Measurements from ENCODE around the gene RRP9. TPM values are rescaled to one million over a fixed set of nuclear protein-coding genes. Genes with fewer than 3 reads are reported as not detected.
"Not testable (repeated sequence)": the region's sequence is repeated elsewhere in the genome, so short reads cannot be mapped to it uniquely, and the experiment has no call there.

Gene RRP9, protein sequence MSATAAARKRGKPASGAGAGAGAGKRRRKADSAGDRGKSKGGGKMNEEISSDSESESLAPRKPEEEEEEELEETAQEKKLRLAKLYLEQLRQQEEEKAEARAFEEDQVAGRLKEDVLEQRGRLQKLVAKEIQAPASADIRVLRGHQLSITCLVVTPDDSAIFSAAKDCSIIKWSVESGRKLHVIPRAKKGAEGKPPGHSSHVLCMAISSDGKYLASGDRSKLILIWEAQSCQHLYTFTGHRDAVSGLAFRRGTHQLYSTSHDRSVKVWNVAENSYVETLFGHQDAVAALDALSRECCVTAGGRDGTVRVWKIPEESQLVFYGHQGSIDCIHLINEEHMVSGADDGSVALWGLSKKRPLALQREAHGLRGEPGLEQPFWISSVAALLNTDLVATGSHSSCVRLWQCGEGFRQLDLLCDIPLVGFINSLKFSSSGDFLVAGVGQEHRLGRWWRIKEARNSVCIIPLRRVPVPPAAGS
- total RNA-seq, result 10 to 100 TPM; 13.4 to 39.8 (median 19.3) TPM
- polyA plus RNA-seq, result 10 to 100 TPM; 25.1 to 37.1 (median 32.7) TPM
- long read RNA-seq, donor 1, transcript RRP9-201 (15 exons, 1,578 nt), result major isoform, 6 of 6 reads
- long read RNA-seq, donor 1, partial matches to known transcripts, result 0 of 6 reads
- long read RNA-seq, donor 1, other reads (novel, unspliced or antisense), result 0 of 6 reads
- long read RNA-seq, donor 2, transcript RRP9-201 (15 exons, 1,578 nt), result major isoform, 6 of 6 reads
- long read RNA-seq, donor 2, partial matches to known transcripts, result 0 of 6 reads
- long read RNA-seq, donor 2, other reads (novel, unspliced or antisense), result 0 of 6 reads
- long read RNA-seq, donor 3, transcript RRP9-201 (15 exons, 1,578 nt), result major isoform, 5 of 5 reads
- long read RNA-seq, donor 3, partial matches to known transcripts, result 0 of 5 reads
- long read RNA-seq, donor 3, other reads (novel, unspliced or antisense), result 0 of 5 reads
- long read RNA-seq, donor 4, transcript RRP9-201 (15 exons, 1,578 nt), result major isoform, 10 of 14 reads
- long read RNA-seq, donor 4, partial matches to known transcripts, result 0 of 14 reads
- long read RNA-seq, donor 4, other reads (novel, unspliced or antisense), result 4 of 14 reads
- long read RNA-seq, donor 5, transcript RRP9-201 (15 exons, 1,578 nt), result major isoform, 48 of 60 reads
- long read RNA-seq, donor 5, partial matches to known transcripts, result 2 of 60 reads
- long read RNA-seq, donor 5, other reads (novel, unspliced or antisense), result 10 of 60 reads
- long read RNA-seq, donor 6, transcript RRP9-201 (15 exons, 1,578 nt), result major isoform, 17 of 25 reads
- long read RNA-seq, donor 6, partial matches to known transcripts, result 3 of 25 reads
- long read RNA-seq, donor 6, other reads (novel, unspliced or antisense), result 5 of 25 reads
- long read RNA-seq, donor 7, partial matches to known transcripts, result 0 of 2 reads
- long read RNA-seq, donor 7, other reads (novel, unspliced or antisense), result 0 of 2 reads
- long read RNA-seq, donor 8, partial matches to known transcripts, result 0 of 2 reads
- long read RNA-seq, donor 8, other reads (novel, unspliced or antisense), result 0 of 2 reads
- long read RNA-seq, donor 9, partial matches to known transcripts, result 0 of 1 reads
- long read RNA-seq, donor 9, other reads (novel, unspliced or antisense), result 0 of 1 reads
- long read RNA-seq, donor 10, partial matches to known transcripts, result 0 of 2 reads
- long read RNA-seq, donor 10, other reads (novel, unspliced or antisense), result 0 of 2 reads

DNA sequence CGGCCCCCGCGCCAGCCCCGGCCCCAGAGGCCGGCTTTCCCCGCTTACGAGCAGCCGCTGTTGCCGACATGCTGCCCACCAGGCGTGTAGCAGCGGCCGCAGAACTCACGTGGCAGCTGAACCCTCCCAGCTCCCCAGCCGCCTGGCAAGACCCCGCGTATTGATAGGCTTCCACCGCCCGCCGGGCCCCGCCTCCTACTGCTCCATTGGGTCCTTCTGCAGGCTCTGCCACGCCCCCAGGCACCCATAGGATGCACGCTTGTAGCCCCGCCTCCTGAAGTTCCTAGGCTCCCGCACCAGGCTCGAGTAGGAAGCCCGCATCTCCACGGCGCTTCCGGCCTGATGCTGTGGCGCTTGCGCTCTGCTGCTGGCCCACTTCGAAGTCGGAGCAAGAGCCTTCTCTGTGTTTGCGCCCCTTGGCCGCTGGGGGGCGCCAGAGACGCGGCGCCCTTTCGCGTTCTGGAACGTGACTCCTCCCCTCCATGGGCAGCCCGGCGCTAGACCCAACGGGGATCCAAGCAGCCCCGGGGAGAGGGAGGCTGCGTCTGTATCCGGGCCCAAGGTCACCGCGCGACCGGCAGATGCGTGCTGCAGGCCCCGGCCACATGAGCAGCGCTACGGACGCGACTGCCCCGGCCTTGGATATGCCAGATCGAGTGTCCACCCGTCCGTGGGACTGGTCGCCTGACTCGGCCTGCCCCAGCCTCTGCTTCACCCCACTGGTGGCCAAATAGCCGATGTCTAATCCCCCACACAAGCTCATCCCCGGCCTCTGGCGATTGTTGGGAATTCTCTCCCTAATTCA lies at the start of gene RRP9, which contains the start of gene PARP3:
RRP9 (minus strand) TSS at position 107 of the 805 bp plus-strand sequence; CDS start at position 70, 37 bp downstream.
PARP3 (plus strand) TSS at position 566 of the 805 bp plus-strand sequence. CDS start 993 bp downstream, outside the sequence.
- peak; percentile 99 to 100 (median 100) for DNase-seq
- TF ChIP-seq, protein P1, sequence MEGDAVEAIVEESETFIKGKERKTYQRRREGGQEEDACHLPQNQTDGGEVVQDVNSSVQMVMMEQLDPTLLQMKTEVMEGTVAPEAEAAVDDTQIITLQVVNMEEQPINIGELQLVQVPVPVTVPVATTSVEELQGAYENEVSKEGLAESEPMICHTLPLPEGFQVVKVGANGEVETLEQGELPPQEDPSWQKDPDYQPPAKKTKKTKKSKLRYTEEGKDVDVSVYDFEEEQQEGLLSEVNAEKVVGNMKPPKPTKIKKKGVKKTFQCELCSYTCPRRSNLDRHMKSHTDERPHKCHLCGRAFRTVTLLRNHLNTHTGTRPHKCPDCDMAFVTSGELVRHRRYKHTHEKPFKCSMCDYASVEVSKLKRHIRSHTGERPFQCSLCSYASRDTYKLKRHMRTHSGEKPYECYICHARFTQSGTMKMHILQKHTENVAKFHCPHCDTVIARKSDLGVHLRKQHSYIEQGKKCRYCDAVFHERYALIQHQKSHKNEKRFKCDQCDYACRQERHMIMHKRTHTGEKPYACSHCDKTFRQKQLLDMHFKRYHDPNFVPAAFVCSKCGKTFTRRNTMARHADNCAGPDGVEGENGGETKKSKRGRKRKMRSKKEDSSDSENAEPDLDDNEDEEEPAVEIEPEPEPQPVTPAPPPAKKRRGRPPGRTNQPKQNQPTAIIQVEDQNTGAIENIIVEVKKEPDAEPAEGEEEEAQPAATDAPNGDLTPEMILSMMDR (IDR thresholded peaks at IDR 0.05), result peak; percentile 99 to 100 (median 100)
- TF ChIP-seq POLR2A (IDR thresholded peaks at IDR 0.05), result peak; percentile 51 to 77
- Histone ChIP-seq H3K27me3 (no peaks in the 10 kb centered on the region), H3K36me3 (replicated peaks in 1 of 2) (peaks cover 0 to 22% of the 10 kb centered on the region in 2 donors), H3K27ac (peak within 1 kb of the TSS; percentile 97 to 99 (median 98)), H3K4me3 (peak within 1 kb of the TSS; percentile 13 to 87 (median 56)), H3K9me3 (replicated peaks in 1 of 3) (no peaks in the 10 kb centered on the region), H3K4me1 (replicated peaks in 1 of 2) (peaks cover 31 to 37% of the 10 kb centered on the region in 2 donors)
- intact Hi-C loops (cut with DNase I), result loop anchor here in 1 of 2 donors (10.0 kb wide), 1 partner anchor 53 kb away; the partner anchor contains the start of gene RPL29
- 0 to 1% (median 0%) methylated on average over 18 to 67 of the region's 67 CpGs; no CpG with 5 or more reads in 1 of the 4 donors for WGBS, 4 donors

DNA sequence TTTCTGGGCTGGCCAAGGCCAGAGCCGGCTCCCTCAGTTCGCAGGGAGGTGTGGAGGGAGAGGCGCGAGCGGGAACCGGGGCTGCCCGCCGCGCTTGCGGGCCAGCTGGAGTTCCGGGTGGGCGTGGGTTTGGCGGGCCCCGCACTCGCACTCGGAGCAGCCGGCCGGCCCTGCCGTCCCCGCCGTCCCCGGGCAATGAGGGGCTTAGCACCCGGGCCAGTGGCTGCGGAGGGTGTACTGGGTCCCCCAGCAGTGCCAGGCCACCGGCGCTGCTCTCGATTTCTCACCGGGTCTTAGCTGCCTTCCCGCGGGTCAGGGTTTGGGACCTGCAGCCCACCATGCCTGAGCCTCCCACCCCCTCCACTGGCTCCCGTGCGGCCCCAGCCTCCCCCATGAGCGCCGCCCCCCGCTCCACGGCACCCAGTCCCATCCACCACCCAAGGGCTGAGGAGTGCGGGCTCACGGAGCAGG lies 48.8 kb upstream of the RRP9 start:
- not testable (repeated sequence) for H3K27ac ChIP-seq; H3K4me3 ChIP-seq; H3K9me3 ChIP-seq (replicated peaks in 1 of 3); H3K27me3 ChIP-seq; DNase-seq
- H3K36me3 ChIP-seq (replicated peaks in 1 of 2), result peaks cover 0 to 26% of the 10 kb centered on the region in 2 donors
- 63 to 88% (median 74%) methylated on average over 12 to 38 of the region's 38 CpGs for WGBS, 4 donors
- H3K4me1 ChIP-seq (replicated peaks in 1 of 2), result peaks cover 12 to 22% of the 10 kb centered on the region in 2 donors
- intact Hi-C loops (cut with DNase I), result loop anchor here in 1 of 2 donors (10.0 kb wide), 1 partner anchor 46 kb away; the partner anchor contains the start of genes PARP3 and RRP9

DNA sequence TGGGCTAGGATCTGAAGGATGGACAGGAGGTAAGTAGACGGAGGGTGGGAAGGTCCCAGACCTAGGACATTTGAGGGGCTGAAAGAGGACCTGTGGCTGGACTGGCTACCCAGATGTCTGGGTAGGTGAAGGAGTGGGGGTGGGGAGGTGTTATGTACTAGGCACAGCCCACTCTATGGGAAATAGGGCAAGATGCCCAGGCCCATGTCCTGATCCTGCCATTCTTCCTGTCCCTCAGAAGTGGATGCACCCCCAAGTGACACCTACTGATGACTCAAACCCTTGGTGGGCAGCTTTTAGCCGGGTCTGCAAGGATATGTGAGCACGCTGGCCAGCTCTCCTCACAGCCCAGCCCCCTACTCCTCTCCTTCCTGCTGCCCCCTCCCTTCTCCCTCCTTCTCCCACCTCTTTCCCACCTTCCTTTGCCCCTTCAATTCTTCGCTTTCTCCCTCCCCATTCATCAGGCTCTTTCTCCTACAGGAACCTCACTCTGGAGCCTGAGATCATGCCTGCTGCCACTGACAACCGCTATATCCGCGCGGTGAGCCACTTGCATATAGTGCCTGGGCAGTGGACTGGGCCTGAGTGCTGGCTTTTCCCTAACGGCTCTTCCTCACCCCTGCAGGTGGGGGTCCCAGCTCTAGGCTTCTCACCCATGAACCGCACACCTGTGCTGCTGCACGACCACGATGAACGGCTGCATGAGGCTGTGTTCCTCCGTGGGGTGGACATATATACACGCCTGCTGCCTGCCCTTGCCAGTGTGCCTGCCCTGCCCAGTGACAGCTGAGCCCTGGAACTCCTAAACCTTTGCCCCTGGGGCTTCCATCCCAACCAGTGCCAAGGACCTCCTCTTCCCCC lies 46.8 kb upstream of the RRP9 start:
- H3K9me3 ChIP-seq (replicated peaks in 1 of 3), result no peaks in the 10 kb centered on the region
- TF ChIP-seq, protein P1 (IDR thresholded peaks at IDR 0.05), result no peak
- no peak for TF ChIP-seq POLR2A (IDR thresholded peaks at IDR 0.05)
- H3K27ac ChIP-seq, result no peak overlapping the region
- DNase-seq, result no peak
- WGBS, 4 donors, result 78 to 85% (median 81%) methylated on average over 14 to 15 of the region's 15 CpGs
- H3K36me3 ChIP-seq (replicated peaks in 1 of 2), result peaks cover 0 to 13% of the 10 kb centered on the region in 2 donors
- peaks cover 12 to 16% of the 10 kb centered on the region in 2 donors for H3K4me1 ChIP-seq (replicated peaks in 1 of 2)
- H3K27me3 ChIP-seq, result no peaks in the 10 kb centered on the region
- intact Hi-C loops (cut with DNase I), result no loop called here
- no peak overlapping the region for H3K4me3 ChIP-seq

Measured in adrenal gland (tissue), 19 donors.